HG03039 (cell line): Measurements from ENCODE around the gene STAT4.
A peak's percentile ranks its signal among the peaks of the same experiment; 100 is the strongest.

Source experiments
- ATAC-seq: cut with Tn5 transposase; IDR thresholded peaks from one replicate; pipeline ENCODE4 v1.9.1; 2021; ENCODE audit warnings: mild to moderate bottlenecking, moderate library complexity; ENCODE audit not compliant: unreplicated experiment

Gene STAT4

GRCh38 chr2:191150600-191151330 lies at the start of gene STAT4:
STAT4 (minus strand) TSS chr2:191150994; CDS start chr2:191148203, 2,791 bp downstream.
- peak; percentile 93 for ATAC-seq

GRCh38 chr2:191199929-191200512 lies 49.2 kb upstream of the STAT4 start:
- ATAC-seq, result no peak

GRCh38 chr2:191198271-191198670 lies 47.5 kb upstream of the STAT4 start:
- no peak for ATAC-seq

GRCh38 chr2:191197096-191197495 lies 46.3 kb upstream of the STAT4 start:
- ATAC-seq, result no peak

GRCh38 chr2:191195021-191195420 lies 44.2 kb upstream of the STAT4 start:
- ATAC-seq, result no peak

GRCh38 chr2:191190861-191191552 lies 40.2 kb upstream of the STAT4 start:
- no peak for ATAC-seq

GRCh38 chr2:191190435-191190834 lies 39.6 kb upstream of the STAT4 start:
- ATAC-seq, result no peak

- no peak for ATAC-seq
Measured at GRCh38 chr2:191189112-191189635, 38.4 kb upstream of the STAT4 start.

GRCh38 chr2:191188550-191189093 lies 37.8 kb upstream of the STAT4 start:
- no peak for ATAC-seq

GRCh38 chr2:191187105-191187829 lies 36.5 kb upstream of the STAT4 start:
- ATAC-seq, result no peak

GRCh38 chr2:191184457-191184856 lies 33.7 kb upstream of the STAT4 start:
- no peak for ATAC-seq

GRCh38 chr2:191183516-191183915 lies 32.7 kb upstream of the STAT4 start:
- no peak for ATAC-seq

GRCh38 chr2:191183081-191183480 lies 32.3 kb upstream of the STAT4 start:
- ATAC-seq, result no peak

- no peak for ATAC-seq
Measured at GRCh38 chr2:191180713-191181112, 29.9 kb upstream of the STAT4 start.

- ATAC-seq, result no peak
Measured at GRCh38 chr2:191180276-191180675, 29.5 kb upstream of the STAT4 start.

GRCh38 chr2:191178806-191179514 lies 28.2 kb upstream of the STAT4 start:
- no peak for ATAC-seq

GRCh38 chr2:191177751-191178736 lies 27.2 kb upstream of the STAT4 start:
- ATAC-seq, result no peak

GRCh38 chr2:191176801-191177438 lies 26.1 kb upstream of the STAT4 start:
- ATAC-seq, result no peak

- peak; percentile 49 for ATAC-seq
Measured at GRCh38 chr2:191176305-191176704, 25.5 kb upstream of the STAT4 start.
